ENCODE data around the gene SLC17A8.

DNA sequence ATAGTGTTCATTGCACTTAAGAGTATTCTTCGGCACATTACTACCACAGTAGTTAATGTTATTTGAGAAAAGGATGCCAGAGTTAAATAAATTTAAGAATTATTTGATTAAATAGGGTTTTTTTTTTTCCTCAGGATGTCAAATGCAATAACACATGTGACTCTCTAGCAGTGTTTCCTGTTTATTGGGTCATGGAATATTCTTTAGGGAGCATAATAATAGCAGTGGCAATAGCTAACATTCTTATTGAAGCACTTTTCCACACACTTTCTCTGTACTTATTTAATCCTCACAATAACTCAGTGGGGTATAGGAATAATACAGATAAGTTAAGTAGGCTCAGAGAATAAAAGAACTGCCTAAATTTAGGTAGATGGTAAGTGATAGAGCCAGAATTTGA is 45.6 kb upstream of the SLC17A8 start:
- TF ChIP-seq, protein P1, sequence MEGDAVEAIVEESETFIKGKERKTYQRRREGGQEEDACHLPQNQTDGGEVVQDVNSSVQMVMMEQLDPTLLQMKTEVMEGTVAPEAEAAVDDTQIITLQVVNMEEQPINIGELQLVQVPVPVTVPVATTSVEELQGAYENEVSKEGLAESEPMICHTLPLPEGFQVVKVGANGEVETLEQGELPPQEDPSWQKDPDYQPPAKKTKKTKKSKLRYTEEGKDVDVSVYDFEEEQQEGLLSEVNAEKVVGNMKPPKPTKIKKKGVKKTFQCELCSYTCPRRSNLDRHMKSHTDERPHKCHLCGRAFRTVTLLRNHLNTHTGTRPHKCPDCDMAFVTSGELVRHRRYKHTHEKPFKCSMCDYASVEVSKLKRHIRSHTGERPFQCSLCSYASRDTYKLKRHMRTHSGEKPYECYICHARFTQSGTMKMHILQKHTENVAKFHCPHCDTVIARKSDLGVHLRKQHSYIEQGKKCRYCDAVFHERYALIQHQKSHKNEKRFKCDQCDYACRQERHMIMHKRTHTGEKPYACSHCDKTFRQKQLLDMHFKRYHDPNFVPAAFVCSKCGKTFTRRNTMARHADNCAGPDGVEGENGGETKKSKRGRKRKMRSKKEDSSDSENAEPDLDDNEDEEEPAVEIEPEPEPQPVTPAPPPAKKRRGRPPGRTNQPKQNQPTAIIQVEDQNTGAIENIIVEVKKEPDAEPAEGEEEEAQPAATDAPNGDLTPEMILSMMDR (IDR thresholded peaks at IDR 0.05; ENCODE audit: extremely low read depth in 1 of 2, insufficient read depth in 1 of 2, low read depth in 1 of 2, low read length in 2 of 2), result no peak
- TF ChIP-seq POLR2A (IDR thresholded peaks at IDR 0.05; ENCODE audit: low read depth, low read length) (no peak), EZH2 (IDR thresholded peaks at IDR 0.05; ENCODE audit: borderline replicate concordance, low read depth, low read length, severe bottlenecking) (no peak), POLR2AphosphoS5 (IDR thresholded peaks at IDR 0.05; ENCODE audit: insufficient read depth, low read depth, low read length) (no peak)
- TF ChIP-seq, protein P2, sequence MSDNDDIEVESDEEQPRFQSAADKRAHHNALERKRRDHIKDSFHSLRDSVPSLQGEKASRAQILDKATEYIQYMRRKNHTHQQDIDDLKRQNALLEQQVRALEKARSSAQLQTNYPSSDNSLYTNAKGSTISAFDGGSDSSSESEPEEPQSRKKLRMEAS (IDR thresholded peaks at IDR 0.05; ENCODE audit: insufficient read depth, insufficient read length), result no peak

All from endothelial cell of umbilical vein (primary cell).